Measurements from ENCODE around the gene GPR152.
"Not testable (repeated sequence)": the region's sequence is repeated elsewhere in the genome, so short reads cannot be mapped to it uniquely, and the experiment has no call there.

Gene GPR152

DNA sequence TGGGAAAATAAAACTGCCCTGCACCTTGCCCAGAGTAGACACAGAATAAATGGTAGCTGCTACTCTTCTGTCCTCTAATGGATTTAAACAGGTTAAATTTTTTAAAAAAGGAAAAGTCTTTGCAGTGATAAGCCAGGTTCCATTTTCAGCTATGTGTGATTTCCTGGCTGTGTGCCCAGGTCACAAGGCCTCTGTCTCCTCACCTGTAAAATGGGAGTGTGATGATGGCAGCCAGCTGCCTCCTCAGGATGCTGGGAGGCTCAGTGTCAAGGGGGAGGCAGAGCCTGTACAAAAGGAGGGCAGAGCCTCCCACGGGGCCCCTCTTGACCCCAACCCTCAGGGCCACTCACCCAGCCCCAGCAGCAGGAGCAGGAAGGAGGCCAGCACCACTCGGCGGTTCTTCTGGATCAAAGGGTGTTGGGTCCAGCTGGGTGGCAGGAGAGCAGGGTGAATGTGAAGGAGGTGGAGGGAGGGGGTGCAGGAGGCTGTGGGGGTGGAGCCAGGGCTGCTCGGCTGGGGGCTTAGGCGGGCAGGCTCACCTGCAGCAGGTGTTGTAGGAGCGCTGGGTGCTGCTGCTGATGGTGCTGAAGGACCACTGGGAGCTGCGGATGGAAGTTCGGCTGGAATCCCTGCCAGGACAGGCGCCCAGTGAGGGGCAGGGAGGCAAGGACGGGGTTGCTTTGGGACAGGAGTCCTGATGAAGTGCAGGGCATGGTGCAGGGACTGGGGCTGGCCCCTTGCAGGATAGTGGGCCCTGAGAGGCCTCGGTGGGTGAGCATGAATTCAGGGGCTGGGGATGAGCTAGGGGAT, 14.6 kb upstream of the GPR152 start:
- DNase-seq (ENCODE audit: low read depth in 4 of 4, low spot score in 1 of 4), result no peak

DNA sequence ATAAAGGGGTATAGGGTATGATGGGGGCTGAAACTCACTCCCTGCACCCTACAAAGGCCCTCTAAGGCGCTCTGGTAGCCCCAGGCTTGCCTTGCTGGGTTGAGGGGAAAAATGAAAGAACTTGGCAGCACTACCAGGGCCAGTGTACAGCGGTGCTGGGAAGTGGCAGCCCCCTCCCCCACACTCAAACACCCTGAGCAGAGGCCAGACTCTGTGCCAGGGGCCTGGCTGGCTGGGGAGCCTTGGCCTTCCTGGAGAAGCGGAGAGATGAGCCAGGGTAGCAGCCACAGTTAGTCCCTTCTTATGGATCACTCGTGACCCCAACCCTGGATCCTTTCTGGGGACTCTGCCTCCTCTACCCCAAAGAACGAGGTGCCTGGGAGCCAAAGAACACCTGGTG, 13.8 kb upstream of the GPR152 start:
- DNase-seq (ENCODE audit: low read depth in 4 of 4, low spot score in 1 of 4), result no peak

DNA sequence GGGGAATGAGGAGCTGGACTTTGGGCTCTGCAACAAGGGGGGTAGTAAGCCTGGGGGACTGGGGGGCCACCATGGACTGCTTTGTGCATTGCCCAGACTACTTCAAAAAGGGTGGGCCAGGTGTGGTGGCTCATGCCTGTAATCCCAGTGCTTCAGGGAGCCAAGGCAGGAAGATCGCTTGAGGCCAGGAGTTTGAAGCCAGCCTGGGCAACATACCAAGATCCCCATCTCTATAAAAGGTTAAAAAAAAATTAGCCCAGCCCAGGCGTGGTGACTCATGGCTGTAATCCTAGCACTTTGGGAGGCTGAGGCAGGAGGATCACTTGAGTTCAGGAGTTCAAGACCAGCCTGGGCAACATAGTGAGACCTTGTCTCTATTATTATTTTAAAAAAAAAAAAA, 13.0 kb upstream of the GPR152 start:
- DNase-seq (ENCODE audit: low read depth in 4 of 4, low spot score in 1 of 4), result not testable (repeated sequence)

DNA sequence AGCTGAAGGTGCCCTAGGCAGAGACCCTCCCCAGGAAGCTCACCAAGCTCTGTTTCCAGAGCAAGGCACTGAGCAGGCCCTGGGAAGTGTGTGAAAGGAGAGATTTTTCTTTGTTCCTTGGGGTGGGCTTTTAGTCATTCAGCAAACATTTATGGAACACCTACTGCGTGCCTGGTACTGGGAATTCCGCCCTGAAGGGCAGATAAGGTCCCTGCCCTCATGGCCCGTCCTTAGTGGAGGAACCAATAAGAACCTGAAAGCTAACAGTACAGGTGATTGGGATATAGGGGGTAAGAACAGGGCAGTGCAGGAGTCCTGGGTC, 12.6 kb upstream of the GPR152 start:
- DNase-seq (ENCODE audit: low read depth in 4 of 4, low spot score in 1 of 4), result no peak

DNA sequence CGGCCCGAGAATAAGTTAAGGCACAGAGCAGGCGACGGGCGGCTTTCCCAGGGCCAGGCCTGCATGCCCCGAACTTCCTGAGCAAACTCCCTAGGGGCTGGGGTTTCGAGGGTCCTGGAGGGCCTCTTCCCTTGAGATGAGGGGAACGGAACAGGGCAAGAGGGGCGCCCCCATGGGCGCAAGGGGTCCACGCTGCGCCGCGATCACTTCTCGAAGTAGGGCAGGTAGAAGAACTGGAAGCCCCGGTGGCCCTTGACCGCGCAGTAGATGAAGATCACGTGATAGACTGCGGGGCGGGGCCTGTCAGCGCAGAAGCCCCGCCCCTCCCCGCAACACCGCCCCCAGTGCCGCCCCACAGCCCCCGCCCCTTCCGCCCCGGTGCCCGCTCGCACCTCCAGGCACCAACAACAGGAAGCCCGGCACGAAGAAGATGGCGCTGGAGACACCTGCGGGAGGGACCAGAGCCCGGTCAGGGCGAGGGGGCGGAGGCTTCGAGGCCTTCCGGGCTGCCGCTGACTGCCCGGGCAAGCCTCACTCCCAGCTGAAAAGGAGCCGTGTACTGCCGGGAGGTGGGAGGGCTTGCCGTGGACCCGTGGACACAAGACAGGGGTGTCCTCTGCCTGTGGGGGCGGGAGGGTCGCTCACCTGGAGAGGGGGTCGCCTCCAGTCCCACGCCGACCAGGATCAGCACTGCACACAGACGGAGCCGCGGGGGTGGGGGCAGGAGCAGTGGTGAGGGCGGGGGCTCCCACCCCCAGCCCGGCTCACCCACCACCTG, 12.1 kb upstream of the GPR152 start:
- DNase-seq (ENCODE audit: low read depth in 4 of 4, low spot score in 1 of 4), result peak; percentile 82 to 90 (median 86)

DNA sequence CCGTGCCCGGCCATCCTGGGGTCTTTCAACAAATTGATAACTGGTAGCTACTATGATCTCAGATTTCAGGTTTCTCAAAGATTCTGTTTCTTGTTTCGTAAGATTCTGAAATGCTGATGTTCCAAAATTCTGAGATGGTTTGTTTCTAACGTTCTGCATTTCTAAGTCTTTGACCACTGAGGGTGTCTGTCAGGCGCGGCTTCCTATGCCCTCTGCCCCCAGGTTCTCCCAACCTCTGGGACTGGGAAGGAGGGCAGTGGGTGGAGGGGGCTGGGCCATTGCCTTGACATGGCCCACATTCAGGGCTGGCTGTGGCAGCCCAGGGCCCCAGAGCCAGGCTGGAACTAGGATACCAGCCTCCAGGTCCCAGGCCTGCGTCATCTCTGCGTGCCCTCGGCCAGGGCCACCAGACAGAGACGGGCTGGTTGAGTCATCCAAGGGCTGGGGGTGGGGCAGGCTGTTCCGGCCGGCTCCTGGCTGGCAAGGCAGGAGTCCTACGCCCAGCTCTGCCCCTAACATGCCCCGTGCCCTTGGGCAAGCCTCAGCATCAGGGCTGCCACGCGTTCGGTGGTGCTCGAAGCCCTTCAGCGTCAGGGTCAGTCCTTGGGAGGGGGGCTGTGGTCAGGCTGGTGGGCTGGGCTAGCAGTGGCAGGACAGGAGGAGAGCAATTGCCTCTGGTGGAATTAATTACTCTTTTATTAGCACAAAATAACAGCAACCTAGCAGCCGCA, 11.3 kb upstream of the GPR152 start:
- no peak for DNase-seq (ENCODE audit: low read depth in 4 of 4, low spot score in 1 of 4)

DNA sequence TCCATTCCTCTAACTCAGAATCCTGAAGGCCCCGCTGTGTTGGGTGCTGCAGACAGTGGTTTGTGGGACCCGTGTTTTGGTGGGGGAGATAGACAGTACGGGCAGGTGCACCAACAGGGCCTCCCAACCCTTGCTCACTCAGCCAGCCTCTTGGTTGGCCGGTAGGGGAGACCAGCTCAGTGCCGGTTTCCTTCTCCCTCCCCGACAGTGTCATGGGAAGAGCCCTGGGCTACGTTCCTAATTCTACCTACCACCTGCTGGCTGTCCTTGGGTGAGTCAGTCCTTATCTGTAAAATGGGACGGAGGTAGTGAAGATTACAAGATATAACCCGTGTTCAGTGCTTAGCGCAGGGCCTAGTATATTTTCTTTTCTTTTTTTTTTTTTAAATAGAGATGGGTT, 10.7 kb upstream of the GPR152 start:
- no peak for DNase-seq (ENCODE audit: low read depth in 4 of 4, low spot score in 1 of 4)

DNA sequence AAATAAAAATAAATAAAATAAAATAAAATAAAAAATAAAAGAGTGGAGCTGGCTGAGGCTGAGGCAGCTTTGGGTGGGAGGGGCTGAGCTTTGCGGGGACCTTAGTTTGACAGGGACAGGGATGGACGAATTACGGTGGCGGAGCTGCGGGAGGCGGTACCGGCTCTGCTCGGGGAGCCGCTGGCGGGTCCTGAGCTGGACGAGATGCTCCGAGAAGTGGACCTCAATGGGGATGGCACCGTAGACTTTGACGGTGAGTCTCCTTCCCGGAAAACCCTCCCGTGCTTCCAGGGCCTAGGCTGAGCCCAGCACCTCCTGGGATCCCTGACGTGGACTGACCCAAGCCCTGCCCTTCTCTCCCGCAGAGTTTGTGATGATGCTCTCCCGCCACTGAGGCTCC, 5.7 kb upstream of the GPR152 start:
- DNase-seq (ENCODE audit: low read depth in 4 of 4, low spot score in 1 of 4), result no peak

DNA sequence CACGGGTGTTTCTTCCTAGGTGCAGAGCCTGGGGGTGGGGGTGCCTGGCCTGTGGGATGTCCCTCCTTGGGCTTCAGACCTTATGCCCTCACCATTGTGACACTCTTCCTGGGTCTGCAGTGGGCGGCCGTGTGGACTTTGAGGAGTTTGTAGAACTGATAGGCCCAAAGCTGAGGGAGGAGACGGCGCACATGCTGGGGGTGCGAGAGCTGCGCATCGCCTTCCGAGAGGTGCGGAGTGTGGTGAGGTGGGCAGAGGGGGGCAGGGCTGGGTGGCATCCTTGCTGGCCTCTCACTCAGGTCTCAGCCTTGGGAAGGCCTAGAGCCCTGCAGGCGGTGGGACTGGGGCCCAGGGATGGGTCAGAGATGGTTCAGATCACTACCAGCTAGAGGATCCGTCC, 4.9 kb upstream of the GPR152 start:
- DNase-seq (ENCODE audit: low read depth in 4 of 4, low spot score in 1 of 4), result no peak

DNA sequence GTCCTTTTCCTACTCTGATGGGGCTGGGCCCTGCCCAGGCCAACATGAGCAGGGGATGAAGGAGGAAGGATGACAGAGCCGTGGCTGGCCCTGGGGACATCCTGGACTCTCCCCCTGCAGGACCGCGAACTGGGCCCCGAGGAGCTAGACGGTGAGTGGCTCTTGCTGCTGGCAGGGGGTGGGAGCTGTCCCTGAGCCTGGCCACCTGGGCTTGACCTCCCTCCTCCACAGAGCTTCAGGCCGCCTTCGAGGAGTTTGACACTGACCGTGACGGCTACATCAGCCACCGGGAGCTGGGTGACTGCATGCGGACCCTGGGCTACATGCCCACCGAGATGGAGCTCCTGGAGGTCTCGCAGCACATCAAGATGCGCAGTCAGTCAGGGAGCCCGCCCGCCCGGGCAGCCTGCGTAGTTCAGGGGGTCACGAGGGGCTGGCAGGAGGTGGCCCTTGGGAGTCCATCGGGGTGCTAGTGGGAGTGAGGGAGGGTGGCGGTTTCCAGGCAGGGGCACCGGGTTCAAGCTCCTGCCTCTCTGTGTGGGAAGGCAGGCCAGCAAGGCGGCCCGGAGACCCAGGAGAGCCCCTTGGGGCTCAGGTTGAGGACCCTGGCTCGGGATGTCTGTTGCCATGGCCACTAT, 3.7 kb upstream of the GPR152 start:
- no peak for DNase-seq (ENCODE audit: low read depth in 4 of 4, low spot score in 1 of 4)

DNA sequence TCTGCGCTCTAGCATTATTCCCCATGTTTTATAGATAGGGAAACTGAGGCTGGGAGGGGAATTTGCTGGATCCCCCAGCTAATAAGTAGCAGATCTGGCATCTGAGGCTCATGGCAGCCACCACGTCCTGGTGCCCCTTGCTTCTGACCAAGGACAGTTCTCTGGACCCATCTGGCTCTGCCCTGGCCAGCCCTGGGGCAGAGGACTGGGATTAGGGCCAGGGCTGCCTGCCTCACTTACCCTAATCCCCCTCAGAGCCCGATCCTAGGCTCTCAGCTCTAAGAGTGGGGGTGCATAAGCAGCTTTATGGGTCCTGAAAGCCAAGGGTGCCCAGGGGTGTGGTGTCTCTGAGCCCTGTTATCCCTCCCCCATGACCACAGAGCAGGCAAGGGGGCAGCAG, 2.5 kb upstream of the GPR152 start, which contains the start of gene CABP4:
TSS of gene CABP4 (plus strand) at position 301 of the 400 bp plus-strand sequence. CDS start at position 371, 70 bp downstream.
- no peak for DNase-seq (ENCODE audit: low read depth in 4 of 4, low spot score in 1 of 4)

DNA sequence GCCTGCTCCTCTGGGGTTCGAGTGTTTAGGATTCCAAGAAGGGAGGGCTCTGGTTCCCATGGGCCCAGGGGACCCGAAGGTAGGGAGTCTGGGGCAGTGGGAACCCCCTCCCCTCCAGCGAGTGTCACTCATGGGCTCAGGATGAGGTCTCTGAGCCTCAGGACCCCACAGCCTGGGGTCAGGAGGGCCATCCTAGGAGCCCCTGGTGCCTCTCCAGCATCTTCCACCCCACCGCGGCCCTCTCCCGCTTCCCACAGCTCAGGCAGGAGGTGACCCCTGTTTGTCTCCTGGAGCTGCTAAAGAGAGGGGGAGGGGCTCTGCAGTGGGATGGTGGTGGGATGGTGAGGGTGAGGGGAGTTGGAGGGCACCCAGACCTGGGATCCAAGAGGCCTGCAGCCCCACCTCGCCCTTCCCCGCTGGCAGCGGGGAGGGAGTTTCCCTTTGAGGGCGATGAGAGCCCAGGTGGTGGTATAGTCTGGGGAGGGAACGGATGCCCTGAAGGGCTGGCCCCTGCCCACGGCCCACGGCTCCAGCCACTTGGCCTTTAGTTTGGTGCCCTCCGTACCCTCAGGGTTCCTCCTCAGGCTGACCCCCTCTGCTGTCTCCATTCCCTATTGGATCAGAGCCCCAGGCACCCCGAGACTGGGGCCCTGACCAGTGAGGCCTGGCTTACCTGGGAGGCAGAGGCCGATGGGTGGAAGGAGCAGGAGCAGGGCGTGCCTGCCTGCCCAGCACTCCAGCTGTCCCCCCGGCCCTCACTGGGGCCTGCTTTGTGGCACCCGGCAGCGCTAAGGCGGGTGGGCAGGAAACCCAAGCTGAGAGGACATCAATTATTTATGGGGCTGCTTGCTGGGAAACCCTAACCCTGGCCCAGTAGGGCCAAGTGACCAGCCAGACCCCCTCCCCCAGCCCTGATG, 1.5 kb upstream of the GPR152 start:
- no peak for DNase-seq (ENCODE audit: low read depth in 4 of 4, low spot score in 1 of 4)

DNA sequence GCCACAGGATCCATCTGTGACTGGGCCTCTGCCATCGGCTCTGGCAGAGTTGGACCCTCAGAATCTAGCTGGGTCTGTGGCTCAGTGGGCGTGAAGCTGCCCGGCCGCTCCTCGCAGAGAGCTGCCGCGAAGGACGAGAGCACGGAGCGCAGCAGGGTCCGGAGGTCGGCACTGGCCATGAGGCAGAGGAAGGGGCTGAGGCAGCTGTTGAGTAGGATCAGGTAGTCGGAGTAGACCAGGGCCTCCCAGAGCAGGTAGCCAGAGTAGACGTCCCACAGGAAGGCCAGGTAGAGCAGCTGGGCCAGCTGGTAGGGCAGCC, 912 bp downstream of the GPR152 start:
- DNase-seq (ENCODE audit: low read depth in 4 of 4, low spot score in 1 of 4), result no peak

DNA sequence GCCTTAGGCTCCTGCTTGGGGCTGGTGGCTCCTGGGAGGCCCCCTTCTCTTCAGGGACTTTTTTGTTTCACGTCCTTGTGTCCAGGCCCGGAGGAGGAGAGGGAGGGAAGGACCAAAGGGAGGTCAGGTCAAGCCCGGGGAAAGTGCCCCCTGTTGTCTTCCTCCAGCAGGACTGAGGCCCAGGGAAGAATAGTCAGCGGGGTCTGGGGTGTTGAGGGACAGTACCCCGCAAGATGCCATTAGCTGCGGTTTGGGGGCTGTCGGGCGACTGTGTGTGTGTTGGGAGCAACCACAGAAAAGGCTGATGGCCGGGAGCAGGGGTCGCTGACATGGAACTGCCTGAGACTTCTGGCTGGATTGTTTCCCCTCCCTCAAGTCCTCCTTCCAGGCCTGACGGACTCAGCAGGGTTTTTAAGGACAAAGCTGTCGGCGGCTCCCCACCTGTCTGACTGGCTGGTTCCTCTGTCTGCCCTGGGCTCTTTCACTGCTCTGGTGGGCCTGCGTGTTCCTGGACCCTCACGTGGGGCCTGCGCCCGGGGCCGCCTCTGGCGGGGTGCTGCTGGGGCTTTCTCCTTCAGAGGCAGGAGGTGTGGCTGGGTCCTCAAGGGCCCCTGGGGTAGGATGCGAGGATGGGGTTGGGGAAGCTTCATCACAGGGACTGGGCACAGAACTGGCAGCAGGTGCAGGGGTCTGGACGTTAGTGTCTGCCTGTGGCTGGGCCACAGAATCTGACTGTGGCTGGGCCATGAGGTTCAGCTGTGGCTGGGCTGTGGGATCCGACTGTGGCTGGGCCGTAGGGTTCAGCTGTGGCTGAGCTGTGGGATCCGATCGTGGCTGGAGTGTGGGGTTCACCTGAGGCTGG, 1.5 kb downstream of the GPR152 start:
- DNase-seq (ENCODE audit: low read depth in 4 of 4, low spot score in 1 of 4), result no peak

DNA sequence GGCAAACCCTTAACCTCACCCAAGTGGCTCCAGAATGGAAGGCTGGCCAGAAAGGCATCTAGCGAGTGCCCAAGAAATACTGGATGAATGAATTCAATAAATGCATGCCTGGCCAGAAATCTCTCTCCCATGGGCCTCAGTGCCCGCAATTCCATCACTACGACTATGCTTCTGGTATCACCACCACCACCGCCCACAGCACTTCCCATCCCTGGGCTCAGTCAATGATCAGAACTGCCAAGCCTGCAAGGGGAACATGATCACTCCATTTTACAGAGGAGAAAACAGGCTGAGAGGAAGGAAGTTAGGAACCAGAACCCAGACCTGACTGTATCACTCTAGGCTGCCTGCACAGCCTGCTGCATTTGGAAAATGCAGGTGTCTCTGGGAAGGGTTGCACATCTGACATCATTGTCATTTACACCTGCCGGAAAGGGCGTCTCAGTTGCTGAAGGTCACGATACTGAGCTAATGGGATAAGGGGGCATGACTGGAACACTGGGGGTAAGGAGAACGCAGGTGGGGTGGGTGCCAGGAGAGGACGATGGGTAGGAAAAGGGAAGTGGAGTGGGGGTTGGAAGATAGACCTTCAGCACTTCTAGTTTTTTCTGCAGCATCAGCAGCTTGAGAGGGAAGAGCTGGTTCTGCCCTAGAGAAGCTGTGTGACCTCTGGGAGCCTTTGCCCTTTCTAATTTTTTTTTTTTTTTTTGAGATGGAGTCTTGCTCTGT, 3.2 kb downstream of the GPR152 start:
- DNase-seq (ENCODE audit: low read depth in 4 of 4, low spot score in 1 of 4), result no peak

DNA sequence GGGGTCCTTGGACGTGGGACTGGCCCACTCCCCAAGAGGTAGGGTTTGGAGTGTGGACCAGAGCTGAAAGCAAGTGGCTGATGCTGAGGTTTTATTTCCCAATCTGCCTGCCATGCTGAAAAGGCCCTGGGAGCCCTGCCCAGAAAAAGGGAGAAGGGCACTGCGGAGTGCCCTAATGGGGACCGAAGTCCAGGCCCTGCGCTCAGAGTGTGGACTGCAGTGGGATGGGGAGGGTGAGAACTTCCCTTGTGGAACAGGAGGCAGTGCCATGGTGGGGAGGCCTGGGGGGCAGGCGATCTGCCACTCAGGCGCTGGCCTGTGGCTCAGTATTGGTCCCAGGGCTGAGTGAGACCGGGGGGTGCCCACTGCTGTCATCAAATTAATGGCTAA, 4.3 kb downstream of the GPR152 start:
- no peak for DNase-seq (ENCODE audit: low read depth in 4 of 4, low spot score in 1 of 4)

DNA sequence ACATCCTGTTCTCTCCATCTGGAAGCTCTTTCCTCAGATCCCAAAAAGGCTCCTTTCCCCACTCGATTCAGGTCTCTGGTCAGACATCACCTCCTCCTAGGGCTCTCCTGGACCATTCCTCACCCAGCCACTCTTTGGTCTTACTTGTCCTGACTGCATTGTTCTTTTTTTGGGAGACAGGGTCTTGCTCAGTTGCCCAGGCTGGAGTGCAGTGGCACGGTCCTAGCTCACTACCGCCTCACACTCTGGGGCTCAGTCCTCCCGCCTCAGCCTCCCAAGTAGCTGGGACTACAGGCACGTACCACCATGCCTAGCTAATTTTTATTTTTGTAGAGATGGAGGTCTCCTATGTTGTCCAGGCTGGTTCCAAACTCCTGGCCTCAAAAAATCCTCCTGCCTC, 7.0 kb downstream of the GPR152 start:
- DNase-seq (ENCODE audit: low read depth in 4 of 4, low spot score in 1 of 4), result no peak

DNA sequence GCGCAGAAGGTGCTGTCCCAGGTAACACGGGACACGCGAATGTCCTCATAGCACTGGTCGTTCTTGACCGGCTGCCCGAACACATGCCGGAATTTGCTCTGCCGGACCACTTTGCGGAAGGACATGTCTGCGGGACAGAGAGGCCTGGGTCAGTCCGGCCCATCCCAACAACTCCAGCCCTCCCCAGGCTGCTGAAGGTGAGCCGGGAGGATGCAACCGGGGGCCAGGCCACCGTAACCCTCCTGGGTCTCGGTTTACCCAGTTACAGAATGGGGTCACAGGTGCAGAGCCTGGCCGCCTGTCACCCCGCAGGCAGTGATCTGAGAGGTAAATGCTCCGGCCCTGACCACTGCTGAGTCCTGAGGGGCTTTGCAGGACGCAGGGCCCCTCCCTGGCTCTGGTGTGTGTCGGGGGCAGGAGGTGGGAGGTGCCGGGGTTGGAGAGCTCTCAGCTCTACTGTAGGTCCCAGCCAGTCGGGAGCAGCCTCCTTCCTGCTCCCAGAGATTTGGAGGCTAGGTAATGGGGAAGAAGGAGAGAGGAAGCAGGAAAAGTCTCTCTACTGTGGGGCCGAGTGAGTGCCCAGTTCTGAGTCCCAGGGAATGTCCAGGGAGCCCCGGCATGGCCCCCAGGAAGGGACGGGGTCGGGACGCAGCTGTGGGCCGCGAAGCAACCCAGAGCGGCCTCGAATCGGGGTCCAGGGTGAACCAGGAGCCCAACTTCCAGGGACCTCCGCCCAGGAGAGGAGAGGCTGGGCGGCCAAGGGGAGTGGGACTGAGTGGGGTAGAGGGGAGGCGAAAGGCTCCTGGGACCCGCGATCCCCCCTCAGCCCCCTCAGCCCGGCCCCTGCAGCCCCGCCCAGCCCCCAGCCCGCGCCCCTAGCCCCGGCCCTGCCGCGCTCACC, 9.8 kb downstream of the GPR152 start:
- no peak for DNase-seq (ENCODE audit: low read depth in 4 of 4, low spot score in 1 of 4)

Measured in stimulated activated CD4-positive, alpha-beta T cell treated with anti-CD3 and anti-CD28 coated beads, Interleukin-1b, Interleukin-23, amount 100 ng/mL, for 24 hours (primary cell).